Progenitor cell of endocrine pancreas (in vitro differentiated cells): ENCODE data around the gene ENTREP1. TPM values are rescaled to one million over a fixed set of nuclear protein-coding genes. Genes with fewer than 3 reads are reported as not detected.
A peak's percentile ranks its signal among the peaks of the same experiment; 100 is the strongest.

ENCODE experiments used
- DNase-seq: peaks from one replicate; pipeline ENCODE4 v3.0.0; 2021; ENCODE audit warnings: low spot score; ENCODE audit not compliant: unreplicated experiment
- H3K27ac Mint-ChIP-seq: 2 replicates; pipeline ENCODE4 v1.8.0; 2021; ENCODE audit warnings: mild to moderate bottlenecking, moderate library complexity, mixed read lengths
- H3K27me3 Mint-ChIP-seq: 2 replicates; pipeline ENCODE4 v1.8.0; 2021; ENCODE audit warnings: mixed read lengths
- H3K36me3 Mint-ChIP-seq: 2 replicates; pipeline ENCODE4 v1.8.0; 2022; ENCODE audit warnings: mixed read lengths; ENCODE audit not compliant: insufficient read depth
- H3K4me1 Mint-ChIP-seq: 2 replicates; pipeline ENCODE4 v1.8.0; 2021; ENCODE audit warnings: low read depth, mixed read lengths
- H3K4me3 Mint-ChIP-seq: 2 replicates; pipeline ENCODE4 v1.8.0; 2021; ENCODE audit warnings: low read depth, mild to moderate bottlenecking, moderate library complexity, mixed read lengths
- H3K9me3 Mint-ChIP-seq: 2 replicates; pipeline ENCODE4 v1.8.0; 2021; ENCODE audit warnings: low read depth, mixed read lengths
- CTCF ChIP-seq: fragments of 200-600 bp; sonication (generic); IDR thresholded peaks from one replicate; pipeline ENCODE4 v1.5.0; 2021; ENCODE audit warnings: antibody characterized with exemption, mild to moderate bottlenecking; ENCODE audit not compliant: unreplicated experiment
- total RNA-seq: library from RNA; stranded (reverse); gene quantifications from 2 replicates; pipeline ENCODE4 v1.2.1, GENCODE V29; 2021

ENTREP1 gene
- total RNA-seq, 1 donor from 2014 or later = 3.6 TPM

GRCh38 chr9:69385581-69386033 lies 60.6 kb downstream of the ENTREP1 start:
- H3K27ac Mint-ChIP-seq = peak overlapping the region; percentile 66
- DNase-seq = peak; percentile 23

GRCh38 chr9:69386651-69387050 lies 61.6 kb downstream of the ENTREP1 start:
- DNase-seq = no peak
- no peaks in the 10 kb centered on the region for H3K27me3 Mint-ChIP-seq
- no peaks in the 10 kb centered on the region for H3K9me3 Mint-ChIP-seq
- TF ChIP-seq CTCF = no peak
- H3K4me3 Mint-ChIP-seq = no peak overlapping the region
- H3K36me3 Mint-ChIP-seq = no peaks in the 10 kb centered on the region
- H3K4me1 Mint-ChIP-seq = peaks cover 13% of the 10 kb centered on the region
- H3K27ac Mint-ChIP-seq = no peak overlapping the region

More at GRCh38 chr9:69385581-69386033, 60.6 kb downstream of the ENTREP1 start:
- H3K27me3 Mint-ChIP-seq = no peaks in the 10 kb centered on the region
- no peak overlapping the region for H3K4me3 Mint-ChIP-seq
- peaks cover 13% of the 10 kb centered on the region for H3K4me1 Mint-ChIP-seq
- no peaks in the 10 kb centered on the region for H3K36me3 Mint-ChIP-seq
- H3K9me3 Mint-ChIP-seq = no peaks in the 10 kb centered on the region
- TF ChIP-seq CTCF = no peak

GRCh38 chr9:69388596-69388995 lies 63.6 kb downstream of the ENTREP1 start:
- no peak for DNase-seq
- Mint-ChIP-seq H3K27me3 (no peaks in the 10 kb centered on the region), H3K36me3 (no peaks in the 10 kb centered on the region), H3K4me1 (peaks cover 13% of the 10 kb centered on the region), H3K27ac (no peak overlapping the region), H3K4me3 (no peak overlapping the region), H3K9me3 (no peaks in the 10 kb centered on the region)
- no peak for TF ChIP-seq CTCF

- no peaks in the 10 kb centered on the region for H3K9me3 Mint-ChIP-seq
- TF ChIP-seq CTCF = no peak
- no peak for DNase-seq
- no peaks in the 10 kb centered on the region for H3K27me3 Mint-ChIP-seq
- H3K4me1 Mint-ChIP-seq = peaks cover 12% of the 10 kb centered on the region
- H3K27ac Mint-ChIP-seq = no peak overlapping the region
- no peaks in the 10 kb centered on the region for H3K36me3 Mint-ChIP-seq
- no peak overlapping the region for H3K4me3 Mint-ChIP-seq
Observed at GRCh38 chr9:69389437-69389995, 64.5 kb downstream of the ENTREP1 start.

GRCh38 chr9:69391487-69391886 lies 66.5 kb downstream of the ENTREP1 start:
- H3K9me3 Mint-ChIP-seq = no peaks in the 10 kb centered on the region
- H3K27me3 Mint-ChIP-seq = no peaks in the 10 kb centered on the region
- H3K27ac Mint-ChIP-seq = no peak overlapping the region
- no peaks in the 10 kb centered on the region for H3K36me3 Mint-ChIP-seq
- no peak overlapping the region for H3K4me3 Mint-ChIP-seq
- DNase-seq = no peak
- H3K4me1 Mint-ChIP-seq = peaks cover 3% of the 10 kb centered on the region
- TF ChIP-seq CTCF = no peak
